HG03558 (cell line): ENCODE measurements around the gene TUBGCP6.
"Not testable (repeated sequence)": the region's sequence is repeated elsewhere in the genome, so short reads cannot be mapped to it uniquely, and the experiment has no call there.

Experiments
- ATAC-seq: cut with Tn5 transposase; IDR thresholded peaks from one replicate; pipeline ENCODE4 v1.9.1; 2021; ENCODE audit warnings: moderate number of reproducible peaks; ENCODE audit not compliant: unreplicated experiment; ENCODE audit errors: extremely low read depth

The TUBGCP6 gene

DNA sequence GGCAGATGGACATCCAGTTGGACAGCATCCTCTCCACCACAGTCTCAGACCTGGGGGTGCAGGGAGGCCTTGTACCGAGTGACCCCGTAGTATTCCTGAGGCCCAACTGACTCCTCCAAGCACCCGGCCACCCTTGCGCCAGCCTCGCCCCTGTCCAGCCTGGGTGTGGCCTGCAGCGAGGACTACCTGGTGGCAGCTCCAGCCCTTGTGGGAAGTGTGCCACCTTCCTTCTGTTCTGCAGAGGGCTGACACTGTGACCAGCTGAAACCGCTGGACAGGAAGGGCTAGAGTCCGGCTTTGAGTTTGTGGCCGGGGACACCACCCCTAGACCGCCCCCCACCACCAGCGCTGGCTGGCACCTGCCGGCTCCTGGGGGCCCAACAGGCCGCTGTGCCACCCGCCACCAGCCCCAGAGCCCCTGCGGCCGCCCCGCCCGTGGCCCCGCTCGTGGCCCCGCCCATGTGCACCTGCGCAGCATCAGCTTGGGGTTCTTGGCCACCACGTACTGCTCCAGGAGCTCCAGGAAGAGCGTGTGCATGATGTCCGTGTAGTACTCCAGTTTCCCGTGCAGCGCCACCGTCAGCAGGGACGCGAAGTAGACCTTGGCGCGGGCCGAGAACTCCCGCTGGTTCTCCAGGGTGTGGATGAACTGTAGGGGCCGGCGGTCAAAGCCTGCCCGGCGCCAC is 35.3 kb upstream of the TUBGCP6 start:
- no peak for ATAC-seq

DNA sequence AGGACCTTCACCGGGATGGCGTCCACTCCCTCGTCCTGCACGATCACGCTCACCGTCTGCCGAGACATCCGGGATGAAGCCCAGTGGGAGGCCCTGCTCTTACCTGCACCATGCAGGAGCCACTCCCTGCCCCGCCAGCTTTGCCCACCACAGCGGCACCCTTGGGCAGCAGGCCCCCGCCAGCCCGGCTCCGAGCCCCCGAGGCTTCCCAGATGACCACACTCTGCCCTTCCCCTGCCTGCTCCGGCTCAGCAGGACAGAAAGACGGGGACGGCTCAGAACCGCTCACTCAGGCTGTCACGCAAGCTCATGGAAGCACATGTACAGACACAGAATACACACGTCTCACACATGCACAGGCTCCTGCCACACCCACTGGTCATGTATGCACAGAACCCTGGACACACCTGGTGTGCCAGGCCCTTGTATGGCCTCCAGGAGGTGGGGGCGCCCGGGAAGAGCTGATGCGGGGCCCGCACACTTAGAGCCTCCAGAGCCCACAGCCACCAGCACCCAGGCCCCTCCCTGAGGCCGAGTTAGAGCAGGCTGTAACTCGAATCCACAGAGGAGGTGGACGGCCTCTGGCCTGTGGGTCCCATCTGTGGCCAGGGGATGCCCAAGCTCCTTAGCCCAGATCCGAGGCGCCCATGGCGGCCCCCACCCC is 34.3 kb upstream of the TUBGCP6 start:
- ATAC-seq, result no peak

DNA sequence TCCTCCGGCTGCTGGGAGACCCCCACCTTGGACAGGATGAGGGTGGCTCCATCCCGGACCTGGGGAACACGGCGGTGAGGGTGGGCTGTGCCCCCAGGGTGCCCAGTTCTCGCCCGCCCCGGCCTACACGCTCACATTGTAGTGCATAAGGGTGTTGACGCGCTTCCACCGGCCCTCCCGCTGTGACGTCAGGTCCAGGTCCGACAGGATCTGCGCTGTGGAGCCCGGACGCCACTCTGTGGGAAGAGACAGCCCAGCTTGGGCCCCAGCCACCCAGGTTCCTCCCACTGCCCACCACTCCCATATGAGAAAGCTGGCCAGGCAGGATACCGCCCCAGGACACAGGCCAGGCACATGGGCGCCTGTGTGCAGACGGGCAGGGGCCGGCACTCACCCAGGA is 33.6 kb upstream of the TUBGCP6 start:
- no peak for ATAC-seq

DNA sequence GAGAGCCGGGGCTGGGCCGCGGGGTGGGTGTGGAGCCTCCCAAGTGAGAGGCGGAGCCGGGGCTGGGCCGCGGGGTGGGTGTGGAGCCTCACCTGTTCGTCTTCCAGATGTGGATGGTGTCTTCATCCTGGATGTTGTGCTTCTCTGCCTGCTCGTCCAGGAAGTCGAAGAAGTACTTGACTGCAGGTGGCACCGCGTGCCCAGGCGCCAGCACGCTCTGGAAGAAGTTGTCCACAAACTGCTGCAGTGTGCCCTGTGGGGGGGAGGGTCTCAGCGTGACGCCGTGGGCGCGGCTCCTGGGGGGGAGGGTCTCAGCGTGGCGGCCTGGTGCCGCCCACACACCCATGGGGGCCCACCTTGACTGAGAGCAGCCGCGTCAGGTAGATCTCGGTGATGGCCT is 32.9 kb upstream of the TUBGCP6 start:
- no peak for ATAC-seq

DNA sequence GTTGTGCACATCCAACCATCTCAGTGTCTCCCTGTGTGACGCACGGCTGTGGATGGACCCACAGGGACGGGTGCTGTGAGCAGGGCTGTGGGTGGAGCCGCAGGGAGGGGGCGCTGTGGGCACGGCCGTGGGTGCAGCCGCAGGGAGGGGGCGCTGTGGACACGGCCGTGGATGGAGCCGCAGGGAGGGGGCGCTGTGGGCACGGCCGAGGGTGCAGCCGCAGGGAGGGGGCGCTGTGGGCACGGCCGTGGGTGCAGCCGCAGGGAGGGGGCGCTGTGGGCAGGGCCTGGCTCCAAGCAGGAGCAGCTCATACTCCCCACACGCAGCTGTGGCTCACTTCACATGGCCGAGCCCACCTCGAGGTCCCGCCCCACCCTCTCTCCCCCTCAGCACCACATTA is 31.3 kb upstream of the TUBGCP6 start:
- no peak for ATAC-seq

DNA sequence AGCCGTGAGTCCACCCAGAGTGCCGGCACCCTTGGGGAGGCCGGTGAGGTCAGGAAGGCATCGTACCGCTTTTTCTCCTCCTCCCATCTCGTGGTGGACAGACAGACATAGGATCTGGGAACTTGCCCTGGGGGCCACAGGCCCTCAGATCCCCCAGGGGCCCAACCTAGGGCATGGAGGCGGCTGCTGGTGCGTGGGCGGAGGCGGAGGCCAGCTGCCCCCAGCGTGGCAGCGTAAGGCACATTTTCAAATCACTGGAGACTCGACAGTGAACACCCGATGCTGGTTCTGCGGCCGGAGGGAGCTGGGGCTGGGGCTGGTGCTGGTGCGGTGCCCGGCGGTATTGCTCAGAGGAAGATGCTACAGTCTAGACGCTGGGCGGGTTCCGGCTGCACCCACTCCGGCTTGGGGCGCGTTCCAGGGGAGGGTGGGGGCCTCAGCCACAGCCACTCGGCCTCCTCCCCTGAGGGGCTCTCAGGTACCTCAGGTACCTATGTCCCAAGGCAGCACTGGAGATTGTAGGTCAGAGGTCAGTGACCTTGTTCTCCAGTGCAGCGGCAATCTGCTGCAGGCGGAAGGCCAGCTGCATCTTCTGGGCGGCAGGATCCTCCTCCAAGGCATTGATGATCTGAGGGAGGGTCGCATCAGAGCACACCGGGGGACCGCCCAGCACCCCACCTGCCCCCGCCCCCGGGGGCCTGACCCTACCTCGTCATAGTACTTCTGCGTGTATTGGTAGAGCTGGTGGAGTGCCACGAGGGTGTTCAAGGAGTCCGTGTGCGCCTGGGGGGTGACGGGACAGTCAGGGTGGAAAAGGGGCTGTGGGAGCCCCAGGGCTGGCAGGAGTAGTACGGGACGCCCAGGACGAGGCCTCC is 30.6 kb upstream of the TUBGCP6 start:
- ATAC-seq, result no peak

DNA sequence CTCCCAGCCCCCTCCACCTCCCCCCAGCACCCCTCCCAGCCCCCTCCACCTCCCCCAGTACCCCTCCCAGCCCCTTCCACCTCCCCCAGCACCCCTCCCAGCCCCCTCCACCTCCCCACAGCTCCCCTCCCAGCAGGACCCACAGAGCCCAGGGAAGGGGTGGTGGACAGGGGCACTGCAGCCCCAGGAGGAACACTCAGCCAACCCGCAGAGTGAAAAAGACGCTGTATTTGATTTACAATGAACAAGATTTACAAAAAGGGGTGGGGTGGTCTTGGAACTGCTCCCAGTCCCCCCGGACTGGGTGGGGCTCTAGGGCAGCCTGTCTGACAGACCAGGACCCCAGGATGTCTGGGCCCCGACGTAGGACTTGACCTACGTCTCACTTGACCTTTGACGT is 29.9 kb upstream of the TUBGCP6 start:
- ATAC-seq, result no peak

DNA sequence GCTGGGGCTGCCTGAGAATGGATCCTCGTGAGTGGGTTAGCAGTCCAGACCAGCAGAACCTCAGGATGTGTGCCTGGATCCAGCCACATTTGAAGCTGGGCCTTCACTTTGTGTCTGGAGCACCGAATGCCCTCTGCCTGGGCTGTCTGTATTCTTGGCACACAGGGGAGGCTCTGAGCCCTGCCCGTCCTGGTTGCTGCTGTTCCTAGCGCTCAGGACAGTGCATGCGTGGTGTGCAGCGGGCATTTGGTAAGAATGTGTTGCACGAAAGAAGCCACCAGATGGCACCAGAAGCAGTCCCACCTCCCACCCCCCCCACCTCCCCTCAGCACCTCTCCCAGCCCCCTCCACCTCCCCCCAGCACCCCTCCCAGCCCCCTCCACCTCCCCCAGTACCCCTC is 29.5 kb upstream of the TUBGCP6 start:
- no peak for ATAC-seq

DNA sequence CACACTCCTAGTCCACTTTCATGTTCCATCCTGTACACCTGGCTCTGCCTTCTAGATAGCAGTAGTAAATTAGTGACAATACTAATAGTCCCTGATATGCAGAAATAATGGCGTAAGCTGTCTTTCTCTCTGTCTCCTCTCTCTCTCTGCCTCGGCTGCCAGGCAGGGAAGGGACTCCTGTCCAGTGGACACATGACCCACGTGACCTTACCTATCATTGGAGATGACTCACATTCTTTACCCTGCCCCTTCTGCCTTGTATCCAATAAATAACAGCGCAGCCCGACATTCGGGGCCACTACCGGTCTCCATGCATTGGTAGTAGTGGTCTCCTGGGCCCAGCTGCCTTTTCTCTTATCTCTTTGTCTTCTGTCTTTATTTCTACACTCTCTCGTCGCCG is 29.0 kb upstream of the TUBGCP6 start:
- not testable (repeated sequence) for ATAC-seq

DNA sequence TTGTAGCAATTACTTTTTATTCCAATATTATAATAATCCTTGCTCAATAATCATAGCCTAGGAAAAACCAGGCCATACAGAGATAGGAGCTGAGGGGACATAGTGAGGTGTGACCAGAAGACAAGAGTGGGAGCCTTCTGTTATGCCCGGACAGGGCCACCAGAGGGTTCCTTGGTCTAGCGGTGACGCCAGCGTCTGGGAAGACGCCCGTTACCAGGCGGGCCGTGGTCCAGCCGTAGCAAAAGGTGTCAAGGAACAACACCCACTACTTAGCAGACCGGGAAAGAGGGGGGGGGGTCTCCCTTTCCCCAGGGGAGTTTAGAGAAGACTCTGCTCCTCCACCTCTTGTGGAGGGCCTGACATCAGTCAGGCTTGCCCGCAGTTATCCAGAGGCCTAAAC is 28.5 kb upstream of the TUBGCP6 start:
- ATAC-seq, result not testable (repeated sequence)

DNA sequence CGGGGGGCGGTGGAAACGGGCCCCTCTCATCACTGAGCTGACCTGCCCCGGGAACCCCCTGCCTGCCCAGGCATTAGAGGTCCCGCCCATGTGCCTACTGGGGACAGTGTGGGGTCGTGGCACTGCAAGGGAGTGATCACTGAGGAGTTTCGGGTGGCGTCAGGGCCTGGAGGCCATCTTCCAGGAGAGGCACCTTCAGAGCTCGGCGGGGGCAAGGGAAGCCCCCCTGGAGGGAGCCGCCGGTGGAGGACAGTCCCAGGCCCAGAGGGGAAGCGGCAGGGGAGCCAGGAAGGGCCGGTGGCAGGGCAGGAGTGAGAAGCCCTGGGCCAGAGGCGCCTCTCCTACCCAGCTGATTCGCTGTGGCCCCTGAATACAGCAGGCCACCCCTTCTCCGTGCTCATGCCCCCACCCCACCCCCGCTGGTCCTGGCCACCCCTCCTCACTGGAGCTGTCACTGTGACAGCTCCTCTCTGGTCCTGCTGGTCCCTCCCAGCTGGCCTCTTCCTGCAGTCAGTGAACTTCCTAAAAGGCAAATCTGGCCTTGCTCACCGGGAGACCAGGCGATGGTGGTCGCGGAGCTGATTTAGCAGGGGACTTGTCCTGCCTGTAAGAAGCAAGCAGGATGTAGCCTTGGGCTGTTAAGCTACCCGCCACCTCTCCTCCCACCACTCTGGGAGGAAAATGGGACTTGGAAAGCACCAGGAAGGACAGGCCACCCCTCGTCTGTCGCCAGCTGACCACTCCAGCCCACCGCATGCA is 27.4 kb upstream of the TUBGCP6 start:
- no peak for ATAC-seq

DNA sequence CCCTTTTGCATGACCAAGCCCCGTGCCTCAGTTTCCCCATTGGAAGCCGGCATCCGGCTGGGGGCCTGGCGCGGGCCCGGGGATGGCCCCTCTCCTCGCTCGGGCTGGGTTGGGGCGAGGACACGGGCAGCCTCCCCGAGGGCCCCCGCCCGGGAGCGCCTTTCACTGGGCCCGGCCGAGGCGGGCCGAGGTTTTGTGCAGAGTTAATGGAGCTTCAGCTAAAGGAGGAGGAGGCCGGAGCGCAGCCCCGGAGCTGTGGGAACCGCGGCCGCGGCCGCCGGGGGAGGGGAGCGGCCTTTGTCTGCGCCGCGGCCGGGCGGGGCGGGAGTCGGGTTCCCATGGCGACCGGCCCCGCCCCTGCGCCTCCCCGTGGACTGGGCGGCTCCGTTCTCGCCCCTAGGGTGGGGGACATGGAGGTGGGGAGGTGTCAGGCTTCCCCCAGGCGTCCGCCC is 26.7 kb upstream of the TUBGCP6 start:
- ATAC-seq, result no peak

DNA sequence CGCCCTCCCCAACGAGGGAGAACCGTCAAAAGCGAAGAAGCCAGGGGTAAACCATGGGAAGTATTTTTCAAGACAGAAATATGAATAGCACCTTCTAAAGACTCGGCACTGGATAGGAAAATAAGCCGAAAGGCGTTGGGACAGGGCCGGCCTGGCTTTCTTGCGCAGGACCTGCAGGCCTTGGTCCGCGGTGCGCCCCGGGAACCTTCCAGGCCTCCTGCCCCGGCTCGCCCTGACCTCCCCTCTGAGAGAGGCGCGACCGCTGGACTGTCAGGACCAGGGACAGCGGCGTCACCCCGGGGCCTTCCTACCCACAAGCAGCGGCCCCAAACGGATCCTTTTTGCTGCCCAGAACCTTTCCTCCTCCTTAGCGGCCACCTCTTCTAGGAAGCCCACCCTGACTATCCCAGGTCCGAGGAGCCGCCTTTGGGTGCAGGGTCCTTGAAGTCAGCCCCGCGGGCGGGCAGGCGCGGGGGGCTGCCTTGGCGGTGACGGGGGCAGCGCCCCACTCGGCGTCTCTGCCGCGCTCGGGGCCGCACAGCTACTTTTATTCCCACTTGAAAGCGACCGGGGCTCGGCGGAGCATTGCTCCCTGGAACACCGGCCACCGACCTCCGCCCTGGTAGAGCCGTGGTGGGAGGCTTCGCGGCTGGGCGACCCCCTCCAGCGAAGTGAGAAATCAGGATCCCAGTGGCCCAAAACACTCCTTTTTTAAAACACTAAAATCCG is 26.0 kb upstream of the TUBGCP6 start:
- ATAC-seq, result no peak

DNA sequence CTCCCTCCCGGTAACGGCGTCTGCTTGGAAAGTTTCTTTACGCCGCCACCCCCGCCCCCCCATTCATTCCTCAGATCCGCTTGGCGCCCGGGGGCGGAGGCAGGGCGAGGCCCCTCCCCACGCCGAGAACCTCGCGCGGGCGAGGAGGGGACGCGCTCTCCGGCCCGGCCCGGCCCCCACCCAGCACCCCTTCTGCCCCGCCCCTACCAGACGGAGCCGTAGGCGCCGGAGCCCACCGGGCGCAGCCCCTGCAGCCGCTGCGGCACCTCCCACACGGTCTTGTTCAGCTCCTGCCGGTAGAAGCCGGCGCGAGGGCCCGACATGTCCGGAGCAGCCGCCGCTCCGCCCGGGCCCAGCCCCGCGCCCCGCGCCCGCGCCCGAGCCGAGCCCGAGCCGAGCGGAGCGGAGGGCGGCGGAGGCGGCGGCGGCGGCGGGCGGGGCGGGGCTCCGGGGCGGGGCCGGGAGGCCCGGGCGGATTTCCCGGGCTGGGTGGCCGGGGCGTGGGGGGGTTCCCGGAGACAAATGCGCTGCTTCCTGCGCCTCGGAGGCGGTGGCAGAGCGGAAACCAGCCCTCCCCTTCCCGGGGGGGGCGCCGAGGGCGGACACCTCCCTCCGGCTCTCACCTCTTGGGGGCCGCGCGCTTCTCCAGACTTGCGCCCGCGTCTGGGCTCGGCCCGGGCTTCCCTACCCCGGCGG is 25.3 kb upstream of the TUBGCP6 start, which contains the start of gene MAPK11:
Gene MAPK11 (minus strand): TSS at position 411 of the 696 bp plus-strand sequence. CDS start 88 bp downstream, at position 323.
- ATAC-seq, result no peak

DNA sequence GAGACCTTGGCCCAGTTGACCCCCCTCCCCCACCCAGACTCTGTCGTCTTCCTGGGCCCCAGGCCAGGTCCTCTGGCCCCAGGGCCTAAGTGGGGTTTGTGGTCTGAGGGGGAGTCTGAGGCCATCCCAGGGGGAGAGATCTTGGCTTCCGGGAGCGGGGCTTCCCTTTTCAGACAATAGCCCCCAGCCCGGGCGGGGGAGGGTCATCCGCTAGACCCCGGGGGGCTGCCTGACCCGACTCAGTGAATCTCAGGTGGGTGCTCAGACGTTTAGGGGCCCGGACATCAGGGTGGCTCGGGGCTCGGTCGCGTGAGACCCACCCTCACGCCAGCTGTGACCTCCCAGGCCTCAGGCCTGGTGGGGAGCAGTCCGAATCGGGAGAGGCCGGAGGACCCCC is 24.7 kb upstream of the TUBGCP6 start:
- ATAC-seq, result no peak

DNA sequence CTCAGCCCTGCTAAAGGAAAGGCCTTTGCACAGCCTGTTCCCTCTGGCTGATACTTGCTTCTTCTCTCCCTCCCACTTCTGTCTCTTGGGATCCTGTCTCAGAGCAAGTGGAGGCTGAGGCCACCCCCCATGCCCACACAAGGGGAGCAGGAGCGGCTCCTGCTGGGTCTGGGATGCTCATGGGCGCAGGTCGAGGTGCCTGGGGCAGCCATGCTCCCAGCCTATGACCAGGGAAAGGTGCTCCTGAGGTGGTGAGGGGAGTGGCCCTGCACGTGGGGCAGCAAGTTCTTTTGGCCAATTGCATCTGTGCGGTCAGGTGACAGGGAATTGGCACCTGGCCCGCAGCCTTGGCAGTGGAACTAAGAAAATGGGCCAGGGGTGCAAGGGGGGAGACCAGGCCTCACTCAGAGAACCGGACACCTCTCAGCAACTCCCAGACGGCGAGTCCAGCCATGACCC is 23.9 kb upstream of the TUBGCP6 start:
- ATAC-seq, result no peak

DNA sequence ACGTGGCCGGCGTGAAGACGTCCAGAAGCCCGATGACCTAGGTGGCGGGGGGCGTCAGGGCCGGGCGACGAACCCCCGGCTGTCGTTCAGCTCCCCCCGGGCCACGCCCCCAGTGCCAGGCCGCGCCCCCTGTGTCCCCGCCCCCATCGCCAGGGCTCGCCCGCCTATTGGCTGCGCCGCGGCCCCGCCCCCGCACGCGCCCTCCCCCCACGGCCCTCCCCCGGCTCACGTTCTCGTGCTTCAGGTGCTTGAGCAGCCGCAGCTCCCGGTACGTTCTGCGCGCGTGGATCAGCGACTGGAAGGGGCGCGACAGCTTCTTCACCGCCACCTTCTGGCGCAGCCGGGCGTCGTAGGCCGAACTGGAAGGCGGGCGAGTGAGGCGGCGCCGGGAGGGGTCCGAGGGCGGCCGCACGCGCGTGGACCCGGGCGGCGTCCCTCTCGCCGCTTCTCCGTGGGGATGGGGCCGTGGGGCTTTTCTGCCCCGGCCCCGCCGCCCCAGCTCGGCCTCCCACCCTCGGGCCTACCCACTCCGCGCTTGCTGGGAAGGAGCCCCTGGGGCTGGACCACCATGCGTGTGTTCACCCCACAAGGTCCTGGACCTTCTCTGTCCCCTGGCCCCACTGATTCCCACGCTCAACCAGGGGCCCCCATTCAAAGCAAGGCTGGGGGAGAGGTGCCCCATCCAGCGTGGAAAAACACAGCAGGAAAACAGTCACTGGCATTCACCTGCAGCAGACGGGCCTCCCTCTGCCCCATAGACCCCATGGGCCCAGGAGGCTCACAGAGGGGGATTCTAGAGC is 23.0 kb upstream of the TUBGCP6 start:
- ATAC-seq, result no peak

DNA sequence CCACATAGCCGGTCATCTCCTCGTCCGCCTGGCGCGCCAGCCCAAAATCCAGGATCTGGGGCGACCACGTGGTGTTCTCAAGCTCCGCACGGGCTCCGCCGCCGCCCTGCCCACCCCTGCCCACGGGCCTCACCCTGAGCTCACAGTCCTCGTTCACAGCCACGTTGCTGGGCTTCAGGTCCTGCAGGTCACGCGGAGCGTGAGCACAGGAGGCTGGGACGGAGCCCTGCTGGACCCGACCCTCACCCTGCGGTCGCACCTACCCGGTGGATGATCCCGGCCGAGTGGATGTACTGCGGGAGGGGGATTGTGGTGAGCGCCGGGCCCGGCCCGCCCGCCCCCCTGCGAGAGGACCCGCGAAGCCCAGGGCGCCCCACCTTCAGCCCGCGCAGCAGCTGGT is 22.2 kb upstream of the TUBGCP6 start:
- no peak for ATAC-seq
